ENCODE measurements around the gene SLC24A1. TPM values are rescaled to one million over a fixed set of nuclear protein-coding genes. Genes with fewer than 3 reads are reported as not detected.

The SLC24A1 gene
- 10 to 100 TPM in 1 of 4 donors, 1 to 10 TPM in 3; 6.0 to 15.7 (median 9.4) TPM for total RNA-seq

DNA sequence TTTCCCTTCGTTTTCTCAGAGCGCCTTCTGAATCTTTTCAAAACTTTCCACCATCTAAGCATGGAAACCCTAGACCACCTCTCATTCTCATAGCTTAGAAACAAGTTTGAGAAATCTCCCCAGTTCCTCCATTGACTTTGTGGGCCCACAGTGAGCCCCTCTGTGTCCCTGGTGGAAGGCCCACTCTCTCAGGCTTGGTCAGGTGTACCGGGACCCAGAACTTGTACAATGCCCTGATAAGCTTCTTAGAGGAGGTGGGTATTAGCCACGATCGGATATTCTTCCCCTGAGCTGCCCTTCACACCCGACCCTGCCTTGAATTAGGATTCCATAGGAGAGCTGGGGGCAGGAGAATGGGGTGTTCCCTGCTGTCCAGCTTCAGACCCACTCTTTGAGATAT lies at the start of gene SLC24A1:
SLC24A1 (plus strand) TSS at position 301 of the 400 bp plus-strand sequence. CDS start 2,143 bp downstream, outside the sequence.
- no peak for DNase-seq
- H3K9me3 ChIP-seq: no peaks in the 10 kb centered on the region
- TF ChIP-seq, protein P1, sequence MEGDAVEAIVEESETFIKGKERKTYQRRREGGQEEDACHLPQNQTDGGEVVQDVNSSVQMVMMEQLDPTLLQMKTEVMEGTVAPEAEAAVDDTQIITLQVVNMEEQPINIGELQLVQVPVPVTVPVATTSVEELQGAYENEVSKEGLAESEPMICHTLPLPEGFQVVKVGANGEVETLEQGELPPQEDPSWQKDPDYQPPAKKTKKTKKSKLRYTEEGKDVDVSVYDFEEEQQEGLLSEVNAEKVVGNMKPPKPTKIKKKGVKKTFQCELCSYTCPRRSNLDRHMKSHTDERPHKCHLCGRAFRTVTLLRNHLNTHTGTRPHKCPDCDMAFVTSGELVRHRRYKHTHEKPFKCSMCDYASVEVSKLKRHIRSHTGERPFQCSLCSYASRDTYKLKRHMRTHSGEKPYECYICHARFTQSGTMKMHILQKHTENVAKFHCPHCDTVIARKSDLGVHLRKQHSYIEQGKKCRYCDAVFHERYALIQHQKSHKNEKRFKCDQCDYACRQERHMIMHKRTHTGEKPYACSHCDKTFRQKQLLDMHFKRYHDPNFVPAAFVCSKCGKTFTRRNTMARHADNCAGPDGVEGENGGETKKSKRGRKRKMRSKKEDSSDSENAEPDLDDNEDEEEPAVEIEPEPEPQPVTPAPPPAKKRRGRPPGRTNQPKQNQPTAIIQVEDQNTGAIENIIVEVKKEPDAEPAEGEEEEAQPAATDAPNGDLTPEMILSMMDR (IDR thresholded peaks at IDR 0.05): no peak
- no peak for TF ChIP-seq POLR2A (IDR thresholded peaks at IDR 0.05)
- no peak within 1 kb of the TSS for H3K4me3 ChIP-seq
- H3K4me1 ChIP-seq: no peaks in the 10 kb centered on the region
- H3K27me3 ChIP-seq: no peaks in the 10 kb centered on the region
- peaks cover 0 to 13% (median 0%) of the 10 kb centered on the region in 3 donors for H3K36me3 ChIP-seq
- no peak within 1 kb of the TSS for H3K27ac ChIP-seq

DNA sequence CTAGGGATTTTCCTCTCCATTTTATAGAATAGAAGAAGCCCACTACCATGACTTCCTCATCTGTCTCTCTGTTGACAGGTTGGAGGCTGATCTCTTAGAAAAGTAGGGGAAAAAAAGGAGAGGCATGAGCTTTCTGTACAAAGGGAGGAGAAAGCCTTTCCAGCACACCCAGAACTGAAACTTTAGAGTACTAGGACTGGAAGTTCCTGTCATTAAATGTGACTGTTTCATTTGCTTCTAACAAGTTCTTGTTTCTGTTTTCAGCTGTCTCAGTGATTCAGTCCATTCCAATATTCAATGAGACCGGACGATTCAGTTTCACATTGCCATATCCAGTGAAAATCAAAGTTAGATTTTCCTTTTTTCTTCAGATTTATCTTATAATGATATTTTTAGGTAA lies 49.8 kb upstream of the SLC24A1 start:
- peaks cover 0 to 9% (median 0%) of the 10 kb centered on the region in 3 donors for H3K36me3 ChIP-seq
- H3K27me3 ChIP-seq: no peaks in the 10 kb centered on the region
- no peaks in the 10 kb centered on the region for H3K9me3 ChIP-seq
- H3K4me1 ChIP-seq: no peaks in the 10 kb centered on the region
- H3K4me3 ChIP-seq: no peak overlapping the region
- no peak overlapping the region for H3K27ac ChIP-seq
- no peak for DNase-seq
- TF ChIP-seq, protein P1 (IDR thresholded peaks at IDR 0.05): no peak
- TF ChIP-seq POLR2A (IDR thresholded peaks at IDR 0.05): no peak

DNA sequence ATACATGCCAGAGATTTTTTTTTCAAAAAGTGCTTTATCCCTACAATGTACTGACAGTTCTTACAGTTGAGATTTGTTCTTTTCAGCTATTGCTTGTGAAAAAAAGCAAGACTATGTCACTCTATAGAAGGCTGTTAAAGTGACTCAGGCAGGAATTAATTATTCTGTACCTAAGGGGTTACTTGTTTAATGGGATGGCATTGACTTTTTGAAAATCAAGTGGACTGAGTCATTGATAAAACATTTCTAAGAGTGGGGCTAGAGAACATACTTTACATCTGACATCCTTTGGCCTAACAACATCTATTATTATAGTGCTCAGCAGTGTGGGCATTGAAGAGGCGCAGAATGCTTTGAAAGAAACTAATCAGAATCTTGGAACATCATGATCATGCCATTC lies 45.1 kb upstream of the SLC24A1 start:
- Histone ChIP-seq H3K4me3 (no peak overlapping the region), H3K4me1 (no peaks in the 10 kb centered on the region), H3K27ac (no peak overlapping the region), H3K9me3 (no peaks in the 10 kb centered on the region), H3K27me3 (no peaks in the 10 kb centered on the region), H3K36me3 (peaks cover 0 to 45% (median 0%) of the 10 kb centered on the region in 3 donors)
- no peak for DNase-seq
- TF ChIP-seq, protein P1 (IDR thresholded peaks at IDR 0.05): no peak
- no peak for TF ChIP-seq POLR2A (IDR thresholded peaks at IDR 0.05)

DNA sequence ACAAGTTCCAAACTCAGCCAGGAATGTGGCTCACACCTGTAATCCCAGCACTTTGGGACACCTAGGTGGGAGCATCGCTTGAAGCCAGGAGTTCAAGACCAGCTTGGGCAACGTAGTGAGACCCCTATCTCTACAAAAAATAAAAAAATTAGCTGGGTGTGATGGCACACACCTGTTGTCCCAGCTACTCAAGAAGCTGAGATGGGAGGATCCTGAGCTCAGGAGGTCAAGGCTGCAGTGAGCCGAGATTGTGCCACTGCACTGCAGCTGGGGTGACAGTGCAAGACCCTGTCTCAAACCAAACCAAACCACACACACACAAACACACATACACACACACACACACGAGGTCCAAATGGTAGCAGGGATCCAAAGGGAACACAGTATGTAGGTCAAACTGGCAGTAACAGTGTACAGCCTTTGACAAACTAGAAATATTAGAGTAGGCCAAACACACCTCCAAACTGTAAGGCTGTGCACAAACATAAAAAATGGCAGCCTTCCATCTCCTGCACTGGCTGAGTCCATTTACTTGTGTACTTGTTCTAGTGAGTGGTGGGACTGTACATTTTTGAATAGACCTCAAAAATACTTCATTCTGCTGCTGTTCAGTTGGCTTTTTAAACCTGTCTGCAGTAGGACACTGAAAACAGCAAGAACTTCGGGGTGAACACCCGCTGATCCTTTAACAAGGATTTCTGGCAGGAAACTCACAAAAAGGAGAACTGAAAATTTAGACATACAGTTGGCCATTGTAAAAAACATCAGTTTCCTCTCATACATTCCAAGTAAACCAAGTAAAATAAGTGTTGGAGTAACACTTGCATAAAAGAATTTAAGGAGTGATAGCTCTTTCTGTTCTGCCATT lies 44.4 kb upstream of the SLC24A1 start:
- H3K36me3 ChIP-seq: peaks cover 0 to 52% (median 0%) of the 10 kb centered on the region in 3 donors

DNA sequence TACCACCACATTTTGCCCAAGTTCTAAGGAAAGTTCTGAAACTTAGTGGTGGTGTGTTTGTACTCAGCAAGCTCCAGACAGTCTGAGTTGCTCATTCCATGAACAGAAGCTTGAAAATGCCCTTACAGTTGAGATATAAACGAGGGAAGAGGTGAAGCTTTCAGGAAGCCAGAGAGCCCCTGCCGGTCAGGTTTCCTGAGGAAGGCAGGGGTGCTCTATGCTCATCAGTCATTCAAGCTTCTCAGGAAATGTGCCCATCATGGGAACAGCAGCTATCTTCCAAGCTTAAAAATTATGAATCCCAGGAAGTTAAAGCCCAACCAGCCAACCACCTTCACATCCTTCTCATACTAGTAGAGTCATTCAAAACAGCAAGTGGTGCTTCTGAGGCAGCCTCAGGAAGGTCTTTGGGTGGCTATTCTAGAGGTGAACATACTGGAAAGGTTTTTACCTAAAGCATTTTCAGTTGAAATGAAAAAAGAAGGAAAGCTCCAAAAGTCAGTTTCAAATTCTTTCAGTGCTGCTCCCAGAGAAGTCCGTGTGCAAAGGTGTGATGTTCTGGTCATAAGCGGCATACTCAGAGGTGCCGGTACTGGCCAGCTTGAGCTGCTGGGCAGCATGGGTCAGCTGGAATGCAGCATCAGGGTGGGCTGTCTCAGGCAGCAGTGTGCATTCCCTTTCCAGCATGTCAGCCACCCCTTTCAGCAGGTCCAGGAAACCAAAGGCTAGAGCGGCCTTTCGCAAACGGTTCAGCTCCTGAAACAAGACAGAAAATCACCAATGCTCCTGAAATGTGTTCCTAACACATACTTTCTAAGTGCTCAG lies 42.6 kb upstream of the SLC24A1 start:
- TF ChIP-seq, protein P1 (IDR thresholded peaks at IDR 0.05): no peak
- no peak for TF ChIP-seq POLR2A (IDR thresholded peaks at IDR 0.05)
- no peak overlapping the region for H3K4me3 ChIP-seq
- H3K27me3 ChIP-seq: no peaks in the 10 kb centered on the region
- H3K9me3 ChIP-seq: no peaks in the 10 kb centered on the region
- H3K36me3 ChIP-seq: peaks cover 0 to 67% (median 0%) of the 10 kb centered on the region in 3 donors
- no peak overlapping the region for H3K27ac ChIP-seq
- peaks cover 0 to 5% (median 0%) of the 10 kb centered on the region in 4 donors for H3K4me1 ChIP-seq
- no peak for DNase-seq

More for the DNA sequence above, 44.4 kb upstream of the SLC24A1 start:
- H3K4me1 ChIP-seq: no peaks in the 10 kb centered on the region
- no peak for DNase-seq
- TF ChIP-seq, protein P1 (IDR thresholded peaks at IDR 0.05): no peak
- TF ChIP-seq POLR2A (IDR thresholded peaks at IDR 0.05): no peak
- no peaks in the 10 kb centered on the region for H3K9me3 ChIP-seq
- H3K27me3 ChIP-seq: no peaks in the 10 kb centered on the region
- H3K27ac ChIP-seq: no peak overlapping the region
- no peak overlapping the region for H3K4me3 ChIP-seq

Data from Peyer's patch (tissue), 4 donors.